Activated CD8-positive, alpha-beta memory T cell treated with anti-CD3 and anti-CD28 coated beads for 36 hours (primary cell): Measurements from ENCODE around the gene PSMG3. TPM values are rescaled to one million over a fixed set of nuclear protein-coding genes. Genes with fewer than 3 reads are reported as not detected.

Experiments used
- CTCF ChIA-PET: fragments of 350-600 bp; sonication (Branson Sonifier 250); formaldehyde crosslinking; loops from one replicate; lab custom pipeline; 2021; ENCODE audit warnings: antibody characterized with exemption; lab: Charles Lee
- POLR2A ChIA-PET: fragments of 350-600 bp; sonication (Branson Sonifier 250); formaldehyde crosslinking; loops from one replicate; lab custom pipeline; 2021; ENCODE audit warnings: antibody characterized with exemption; lab: Charles Lee
- total RNA-seq, 2 experiments: library from RNA; stranded (reverse); gene quantifications; one replicate each; pipeline ENCODE4 v1.2.3, GENCODE V29; 2021

The PSMG3 gene
- total RNA-seq, 2 experiments from 2014 or later = 69.9 to 74.6 TPM

DNA sequence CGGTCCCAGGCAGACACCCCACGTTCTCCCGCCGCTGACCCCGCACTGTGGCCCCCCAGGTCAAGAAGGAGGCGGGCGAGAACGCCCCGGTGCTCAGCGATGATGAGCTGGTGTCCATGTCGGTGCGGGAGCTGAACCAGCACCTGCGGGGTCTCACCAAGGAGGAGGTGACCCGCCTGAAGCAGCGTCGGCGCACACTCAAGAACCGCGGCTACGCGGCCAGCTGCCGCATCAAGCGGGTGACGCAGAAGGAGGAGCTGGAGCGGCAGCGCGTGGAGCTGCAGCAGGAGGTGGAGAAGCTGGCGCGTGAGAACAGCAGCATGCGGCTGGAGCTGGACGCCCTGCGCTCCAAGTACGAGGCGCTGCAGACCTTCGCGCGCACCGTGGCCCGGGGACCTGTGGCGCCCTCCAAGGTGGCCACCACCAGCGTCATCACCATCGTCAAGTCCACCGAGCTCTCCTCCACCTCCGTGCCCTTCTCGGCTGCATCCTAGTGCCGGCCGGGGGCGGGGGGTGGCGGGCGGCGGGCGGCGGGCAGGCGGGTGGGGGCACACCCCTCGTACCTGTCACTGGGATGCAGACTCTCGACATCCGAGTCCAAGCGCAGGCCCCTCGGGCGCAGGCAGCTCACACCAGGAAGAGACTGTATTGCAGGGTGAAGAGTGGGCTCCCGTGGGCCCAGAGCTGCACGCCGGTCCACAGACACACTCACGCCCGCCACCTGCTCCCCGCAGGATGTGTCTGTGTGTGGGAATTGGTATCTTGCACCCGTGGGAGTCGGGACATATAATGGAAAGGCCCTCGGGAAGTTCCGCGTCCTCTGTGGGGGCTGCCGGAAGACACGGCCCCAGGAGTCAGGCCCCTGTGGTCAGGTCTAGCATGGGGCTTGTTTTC lies 29.7 kb downstream of the PSMG3 start:
- CTCF ChIA-PET = no interaction called here
- POLR2A ChIA-PET = no interaction called here

DNA sequence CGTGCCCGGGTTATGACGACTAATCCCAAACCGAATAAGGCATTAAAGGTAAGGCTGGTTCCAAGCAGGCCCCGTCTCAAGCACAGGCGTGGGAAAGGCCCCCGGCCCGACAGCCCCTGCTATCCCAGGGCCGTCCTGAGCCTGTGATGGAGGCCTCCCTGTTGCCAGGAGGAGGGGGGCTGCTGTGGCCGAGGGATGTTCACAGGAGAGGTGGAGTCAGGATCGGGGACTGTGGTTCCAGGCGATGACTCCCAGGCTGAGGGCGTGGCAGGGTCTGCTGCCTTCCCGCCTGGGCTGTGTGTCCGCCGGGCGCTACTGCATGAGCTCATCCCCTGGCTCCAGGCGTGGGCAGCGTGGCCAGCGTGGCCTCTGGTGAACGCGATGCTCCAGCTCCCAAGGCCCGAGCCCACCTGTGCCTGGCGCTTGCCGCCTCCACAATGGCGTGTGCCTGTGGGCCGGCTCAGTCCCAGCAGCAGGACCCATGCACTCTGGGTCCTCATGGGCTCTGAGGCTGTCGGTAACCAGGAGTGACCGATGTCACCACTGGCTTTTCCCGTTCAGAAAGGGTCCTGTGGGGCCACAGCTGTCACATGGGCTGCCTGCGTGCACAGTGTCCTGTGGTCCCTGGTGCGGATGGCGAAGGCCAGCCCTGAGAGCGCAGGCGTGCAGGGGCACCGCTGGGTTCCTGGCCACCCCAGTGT lies 30.5 kb downstream of the PSMG3 start:
- ChIA-PET CTCF (no interaction called here), POLR2A (no interaction called here)

GRCh38 chr7:1538544-1539180 lies 31.2 kb downstream of the PSMG3 start:
- ChIA-PET CTCF (no interaction called here), POLR2A (no interaction called here)

- ChIA-PET CTCF (interaction anchor here (1.4 kb wide), 1 partner anchor 44 kb away, joined by 3 read pairs; no protein-coding TSS in a partner anchor), POLR2A (no interaction called here)
Observed at GRCh38 chr7:1537535-1538412, 32.1 kb downstream of the PSMG3 start.

DNA sequence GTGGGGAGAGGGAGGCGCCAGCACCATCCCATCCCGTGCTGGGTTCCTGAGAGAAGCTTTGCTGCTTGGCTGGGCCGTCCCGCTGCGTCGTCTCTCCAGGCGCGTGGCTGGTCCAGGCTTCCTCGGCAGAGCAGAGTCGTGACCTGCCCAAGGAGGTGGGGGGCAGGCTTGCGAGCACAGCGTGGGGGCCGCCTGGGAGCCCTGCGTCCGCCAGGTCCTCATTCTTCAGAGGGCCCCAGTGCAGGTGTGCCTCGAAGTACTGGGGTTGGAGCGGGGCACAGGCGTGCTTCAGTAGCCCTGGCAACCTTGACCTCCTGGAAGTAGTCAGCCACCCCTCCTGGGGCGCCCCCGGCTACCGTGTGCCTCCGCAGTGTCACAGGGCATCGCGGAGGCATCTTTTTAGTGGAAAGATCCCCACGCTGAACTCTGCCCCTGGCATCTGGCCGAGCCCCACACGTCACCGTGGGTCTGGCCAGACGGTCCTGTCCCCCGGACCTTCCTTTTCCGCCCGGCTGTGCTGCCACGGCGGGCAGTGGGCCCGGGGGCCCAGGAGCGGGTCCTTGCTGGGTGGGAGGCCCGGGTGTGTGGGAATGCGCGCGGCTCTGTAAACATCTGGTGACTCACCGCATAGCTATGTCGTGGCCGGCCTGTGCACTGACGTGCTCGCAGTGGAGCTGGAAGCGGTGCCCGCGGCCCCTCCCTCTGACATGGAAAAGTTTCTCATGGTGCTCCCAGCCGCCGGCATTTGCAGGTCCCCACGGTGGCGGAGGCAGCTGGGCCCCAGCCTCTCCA lies 32.9 kb downstream of the PSMG3 start:
- POLR2A ChIA-PET = no interaction called here
- CTCF ChIA-PET = interaction anchor here (1.4 kb wide), 1 partner anchor 45 kb away, joined by 3 read pairs; no protein-coding TSS in a partner anchor

- CTCF ChIA-PET = no interaction called here
- POLR2A ChIA-PET = interaction anchor here (0.5 kb wide), 1 partner anchor 876 kb away, joined by 3 read pairs; no protein-coding TSS in a partner anchor
Observed at GRCh38 chr7:1536455-1536742, 33.4 kb downstream of the PSMG3 start.

DNA sequence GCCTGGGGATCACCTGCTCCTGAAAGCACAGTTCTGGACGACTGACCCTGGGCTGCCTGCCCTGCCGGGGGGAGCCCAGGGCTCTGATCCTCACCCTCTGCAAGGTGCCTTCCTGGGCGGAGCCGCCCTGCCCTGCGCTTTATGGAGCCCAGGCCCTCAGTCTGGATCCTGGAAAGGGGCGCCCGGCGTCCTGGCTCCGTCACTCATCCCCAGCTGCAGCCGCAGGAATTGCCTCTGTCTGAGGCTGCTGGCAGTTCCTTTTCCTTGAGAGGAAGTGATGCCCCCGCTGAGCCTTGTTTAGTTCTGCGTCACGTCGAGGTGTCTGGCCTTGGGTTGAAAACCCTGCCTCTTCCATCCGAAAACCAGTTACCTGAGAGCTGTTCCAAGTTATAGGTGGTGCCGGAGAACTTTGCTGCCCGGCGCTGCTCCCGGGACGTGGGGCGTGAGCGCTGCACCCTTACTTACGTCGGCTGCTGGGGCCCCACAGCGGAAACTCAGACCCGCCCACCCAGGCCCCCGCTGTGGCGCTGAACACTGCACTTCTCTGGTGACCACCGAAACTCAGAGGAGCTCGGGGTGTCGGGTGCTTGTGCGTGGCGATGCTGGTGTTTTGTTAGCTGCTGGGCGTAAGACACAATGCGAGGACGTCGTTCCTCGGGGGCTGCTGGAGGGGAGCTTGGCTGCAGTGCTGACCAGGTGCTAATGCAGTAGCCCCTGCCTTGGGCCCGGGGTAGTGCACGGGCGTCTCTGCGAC lies 34.0 kb downstream of the PSMG3 start:
- CTCF ChIA-PET = interaction anchor here (0.6 to 1.2 kb wide), 2 partner anchors 24 to 31 kb away, joined by 3 to 4 read pairs; no protein-coding TSS in a partner anchor
- POLR2A ChIA-PET = interaction anchor here (0.5 to 1.1 kb wide), 2 partner anchors 9 to 877 kb away, joined by 3 read pairs; no protein-coding TSS in a partner anchor

- CTCF ChIA-PET = interaction anchor here (1.2 kb wide), 1 partner anchor 24 kb away, joined by 4 read pairs; no protein-coding TSS in a partner anchor
- POLR2A ChIA-PET = interaction anchor here (1.1 kb wide), 1 partner anchor 9 kb away, joined by 3 read pairs; no protein-coding TSS in a partner anchor
Observed at GRCh38 chr7:1535100-1535458, 34.8 kb downstream of the PSMG3 start.

DNA sequence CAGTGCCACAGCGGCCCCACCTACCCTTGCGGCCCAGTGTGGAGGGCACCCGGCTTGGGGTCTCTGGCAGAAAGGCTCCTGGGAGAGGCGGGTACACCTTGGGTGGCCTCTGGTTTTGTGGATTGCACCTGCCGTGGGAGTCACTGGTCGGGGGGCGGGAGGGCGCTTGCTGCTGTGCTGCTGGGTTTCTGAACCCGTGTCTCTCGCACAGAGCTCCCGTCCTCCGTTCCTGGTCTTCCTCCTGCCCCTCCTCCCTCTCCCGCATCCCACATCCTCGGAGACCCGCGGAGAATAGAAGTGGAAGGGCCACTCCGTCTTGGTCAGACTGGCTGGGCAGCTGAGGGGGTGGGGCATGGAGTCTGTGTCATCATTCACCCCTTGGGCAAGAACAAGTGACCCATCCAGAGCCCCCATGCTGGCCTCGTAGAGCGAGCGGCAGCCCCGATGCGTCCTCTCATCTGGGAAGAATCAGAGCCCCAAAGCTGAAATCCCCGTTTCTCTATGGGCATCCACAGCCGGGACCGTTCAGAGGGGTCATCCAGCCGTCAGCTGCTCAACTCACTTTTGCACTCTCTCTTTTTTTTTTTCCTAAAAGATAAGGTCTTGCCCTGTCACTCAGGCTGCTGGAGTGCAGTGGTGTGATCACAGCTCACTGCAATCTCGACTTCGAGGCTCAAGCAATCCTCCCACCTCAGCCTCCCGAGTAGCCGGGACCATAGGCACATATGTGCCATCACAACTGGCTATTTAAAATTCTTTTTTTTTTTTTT lies 35.3 kb downstream of the PSMG3 start:
- ChIA-PET CTCF (interaction anchor here (1.2 to 1.3 kb wide), 3 partner anchors 14 to 31 kb away, joined by 4 to 6 read pairs (median 4); no protein-coding TSS in a partner anchor), POLR2A (no interaction called here)

DNA sequence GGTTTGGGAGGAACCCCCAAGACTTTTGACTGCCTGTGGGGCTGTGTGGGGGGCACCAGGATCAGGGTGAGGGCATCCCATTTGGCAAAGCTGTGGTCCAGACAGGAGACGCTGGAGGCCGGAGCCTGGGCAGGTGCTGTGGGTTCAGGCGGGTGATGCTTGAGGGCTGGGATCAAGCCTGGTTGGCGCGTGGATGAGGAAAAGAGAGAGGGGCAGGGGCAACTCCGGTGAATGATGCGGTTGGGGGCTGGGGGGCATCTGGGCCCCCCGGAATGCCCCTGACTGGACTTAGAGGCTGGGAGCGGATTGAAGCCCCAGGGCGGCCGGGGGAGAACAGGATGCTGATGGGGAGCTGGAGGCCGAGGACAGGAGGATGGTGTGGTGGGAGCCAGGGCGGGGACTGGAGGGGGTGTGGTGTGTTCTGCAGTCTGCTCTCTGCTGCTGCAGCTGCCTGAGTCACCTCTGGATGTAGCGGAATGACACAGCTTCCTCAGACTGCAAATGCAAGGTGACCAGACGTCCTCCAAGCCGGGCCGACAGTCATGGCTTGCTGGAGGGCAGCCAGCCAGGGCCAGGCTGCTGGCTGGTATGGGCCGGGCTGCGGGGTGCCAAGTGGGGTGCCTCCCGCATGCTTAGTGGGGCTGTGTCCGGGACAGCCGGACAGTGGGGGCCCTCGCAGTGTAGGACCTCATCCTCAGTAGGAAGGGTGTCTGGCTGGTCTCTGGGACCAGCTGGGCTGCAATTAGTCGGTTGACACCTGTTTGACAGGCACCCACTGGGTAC lies 36.1 kb downstream of the PSMG3 start:
- POLR2A ChIA-PET = no interaction called here
- CTCF ChIA-PET = interaction anchor here (1.3 kb wide), 2 partner anchors 15 to 30 kb away, joined by 4 to 6 read pairs; no protein-coding TSS in a partner anchor

DNA sequence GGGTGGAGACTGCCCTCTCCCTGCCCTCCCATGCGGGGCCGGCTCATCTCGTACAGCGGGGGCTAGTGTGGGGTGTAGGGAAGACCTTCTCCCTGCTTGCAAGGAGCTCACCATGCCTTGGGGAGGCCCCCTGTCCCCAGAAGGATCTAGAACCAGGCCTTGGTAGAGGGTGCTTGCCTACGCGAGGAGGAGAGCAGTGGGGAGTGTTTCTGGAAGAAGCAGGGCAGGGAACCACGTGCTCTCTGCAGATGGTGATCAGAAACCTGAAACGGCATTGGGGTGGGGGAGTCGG lies 36.6 kb downstream of the PSMG3 start:
- POLR2A ChIA-PET = no interaction called here
- CTCF ChIA-PET = interaction anchor here (1.3 kb wide), 2 partner anchors 15 to 30 kb away, joined by 4 to 6 read pairs; no protein-coding TSS in a partner anchor

DNA sequence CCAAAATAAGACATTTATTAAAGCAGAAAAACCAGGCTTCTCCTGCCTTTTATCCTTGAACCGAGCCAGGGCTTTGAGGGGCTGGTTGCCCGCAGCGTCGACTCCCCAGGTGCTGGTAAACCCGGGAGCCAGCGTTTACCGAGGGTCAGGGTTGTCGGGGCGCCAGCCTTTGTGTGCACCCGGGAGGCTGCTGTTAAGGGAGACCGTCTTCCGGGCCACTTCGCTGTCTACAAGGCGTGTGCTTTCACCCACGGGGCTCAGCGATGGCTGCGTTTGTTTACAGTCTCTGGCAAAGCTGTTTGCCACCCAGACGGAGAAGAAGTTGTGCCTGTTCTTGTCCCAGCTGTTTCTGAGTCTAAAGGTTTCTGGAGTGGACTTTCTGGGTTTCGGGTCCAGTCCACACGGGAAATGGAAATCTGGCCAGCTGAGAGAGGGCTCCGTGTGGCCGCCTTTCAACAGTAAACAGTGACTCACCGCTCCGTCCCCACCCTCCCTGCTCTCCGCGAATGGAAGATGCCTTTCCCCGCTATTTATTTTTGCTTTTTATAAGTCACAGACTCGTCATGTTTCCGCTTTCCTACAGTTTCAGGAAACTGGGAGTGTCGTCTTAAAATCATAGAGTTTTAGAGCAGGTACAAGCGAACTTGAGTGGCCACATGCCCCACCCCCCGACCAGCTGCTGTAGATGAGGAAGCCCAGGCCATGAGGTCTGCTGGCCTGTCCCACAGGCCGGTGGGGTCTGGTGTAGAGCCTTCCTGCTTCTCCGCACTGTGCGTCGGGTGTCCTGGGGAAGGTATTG lies 37.2 kb downstream of the PSMG3 start:
- ChIA-PET CTCF (interaction anchor here (0.8 kb wide), 1 partner anchor 821 kb away, joined by 3 read pairs; no protein-coding TSS in a partner anchor), POLR2A (no interaction called here)

- CTCF ChIA-PET = interaction anchor here (0.8 kb wide), 1 partner anchor 821 kb away, joined by 3 read pairs; no protein-coding TSS in a partner anchor
Observed at GRCh38 chr7:1531979-1532455, 37.8 kb downstream of the PSMG3 start.

DNA sequence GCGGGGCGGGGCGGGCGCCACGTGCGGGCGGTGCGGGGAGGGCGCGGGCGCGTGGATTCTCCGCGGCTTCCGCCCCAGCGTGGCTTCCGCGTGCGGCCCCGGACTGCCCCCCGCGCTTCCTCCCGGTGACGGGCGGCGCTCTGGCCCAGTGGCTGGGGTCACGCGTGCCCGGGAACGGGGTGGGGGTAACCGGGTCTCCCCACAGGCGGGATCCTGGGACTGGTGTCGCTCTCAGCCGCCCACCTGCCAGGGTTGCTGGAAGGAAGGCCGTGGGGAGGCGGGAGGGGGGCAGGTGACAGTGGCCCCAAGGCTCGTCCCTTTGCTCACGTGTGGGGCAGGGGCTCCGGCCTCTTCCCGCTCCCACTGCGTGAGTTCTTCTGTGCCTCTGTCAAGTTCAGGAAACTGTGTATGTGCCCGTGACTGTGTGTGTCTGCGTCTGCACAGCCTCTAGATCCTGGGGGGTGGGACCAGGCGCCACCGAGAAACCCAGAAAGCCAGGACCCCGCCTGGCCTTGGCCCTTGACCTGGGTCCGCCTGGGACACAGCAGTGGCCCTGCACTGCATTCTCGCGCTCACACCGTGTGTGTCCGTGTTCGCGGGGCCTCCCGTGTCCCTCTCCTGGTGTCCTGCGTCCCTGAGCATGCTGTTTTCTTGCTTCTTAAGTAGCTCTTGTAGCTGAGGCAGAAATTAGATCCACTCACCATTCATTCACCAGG lies 38.4 kb downstream of the PSMG3 start:
- POLR2A ChIA-PET = no interaction called here

More at GRCh38 chr7:1531979-1532455, 37.8 kb downstream of the PSMG3 start:
- POLR2A ChIA-PET = no interaction called here

More for the DNA sequence above, 38.4 kb downstream of the PSMG3 start:
- CTCF ChIA-PET = no interaction called here
